Activated CD8-positive, alpha-beta T cell treated with anti-CD3 and anti-CD28 coated beads for 36 hours (primary cell): ENCODE measurements around the gene GRM1. TPM values are rescaled to one million over a fixed set of nuclear protein-coding genes. Genes with fewer than 3 reads are reported as not detected.

ENCODE experiments used
- ATAC-seq: fragments of 200-7000 bp; cut with Tn5 transposase; one replicate; pipeline ENCODE4 v1.10.0; 2021; ENCODE audit warnings: mild to moderate bottlenecking, moderate library complexity
- CTCF ChIA-PET: fragments of 350-600 bp; sonication (Branson Sonifier 250); formaldehyde crosslinking; loops from one replicate; lab custom pipeline; 2021; ENCODE audit warnings: antibody characterized with exemption; lab: Charles Lee
- POLR2A ChIA-PET: fragments of 350-600 bp; sonication (Branson Sonifier 250); formaldehyde crosslinking; loops from one replicate; lab custom pipeline; 2021; ENCODE audit warnings: antibody characterized with exemption; lab: Charles Lee
- DNase-seq: peaks from one replicate; pipeline ENCODE4 v3.0.0-alpha.2; 2020
- H3K27ac Mint-ChIP-seq: one replicate; pipeline ENCODE4 v1.8.0; 2021; ENCODE audit warnings: mild to moderate bottlenecking, mixed read lengths
- H3K27me3 Mint-ChIP-seq: one replicate; pipeline ENCODE4 v1.8.0; 2021; ENCODE audit warnings: mixed read lengths
- H3K36me3 Mint-ChIP-seq: one replicate; pipeline ENCODE4 v1.8.0; 2021; ENCODE audit warnings: low read depth, mixed read lengths
- H3K4me1 Mint-ChIP-seq: one replicate; pipeline ENCODE4 v1.8.0; 2021; ENCODE audit warnings: low read depth, mixed read lengths
- H3K4me3 Mint-ChIP-seq: one replicate; pipeline ENCODE4 v1.8.0; 2021; ENCODE audit warnings: mild to moderate bottlenecking, moderate library complexity, mixed read lengths
- H3K9me3 Mint-ChIP-seq: one replicate; pipeline ENCODE4 v1.8.0; 2021; ENCODE audit warnings: mixed read lengths
- CTCF ChIP-seq: fragments of 200-600 bp; IDR thresholded peaks from one replicate; pipeline ENCODE4 v1.8.0; 2022; ENCODE audit warnings: antibody characterized with exemption, mild to moderate bottlenecking
- intact Hi-C: fragments of 100-400 bp; cut with micrococcal nuclease; formaldehyde crosslinking; loops from one replicate; pipeline ENCODE4 v1.10.0; 2022
- total RNA-seq, 2 experiments: library from RNA; stranded (reverse); gene quantifications; one replicate each; pipeline ENCODE4 v1.2.3, GENCODE V29; 2021

GRM1 gene
- total RNA-seq, 2 experiments from 2014 or later = not detected

GRCh38 chr6:146190581-146190980 lies 161.7 kb downstream of the GRM1 start:
- H3K9me3 Mint-ChIP-seq = no peaks in the 10 kb centered on the region
- no peaks in the 10 kb centered on the region for H3K36me3 Mint-ChIP-seq
- H3K27me3 Mint-ChIP-seq = peaks cover 6% of the 10 kb centered on the region
- CTCF ChIA-PET = no interaction called here
- POLR2A ChIA-PET = no interaction called here
- no peaks in the 10 kb centered on the region for H3K4me1 Mint-ChIP-seq
- ATAC-seq (no peak), DNase-seq (no peak)
- intact Hi-C loops = no loop called here
- H3K27ac Mint-ChIP-seq = no peak overlapping the region
- H3K4me3 Mint-ChIP-seq = no peak overlapping the region
- no peak for TF ChIP-seq CTCF

GRCh38 chr6:146191166-146191565 lies 162.3 kb downstream of the GRM1 start:
- no peak overlapping the region for H3K4me3 Mint-ChIP-seq
- H3K27me3 Mint-ChIP-seq = peaks cover 6% of the 10 kb centered on the region
- no peak for DNase-seq
- no peaks in the 10 kb centered on the region for H3K9me3 Mint-ChIP-seq
- no peaks in the 10 kb centered on the region for H3K36me3 Mint-ChIP-seq
- no peak for ATAC-seq
- CTCF ChIA-PET = no interaction called here
- POLR2A ChIA-PET = no interaction called here
- H3K4me1 Mint-ChIP-seq = no peaks in the 10 kb centered on the region
- intact Hi-C loops = no loop called here
- H3K27ac Mint-ChIP-seq = no peak overlapping the region
- TF ChIP-seq CTCF = no peak

GRCh38 chr6:146191612-146192011 lies 162.8 kb downstream of the GRM1 start:
- no peak for TF ChIP-seq CTCF
- Mint-ChIP-seq H3K4me1 (no peaks in the 10 kb centered on the region), H3K27ac (no peak overlapping the region), H3K4me3 (no peak overlapping the region), H3K36me3 (no peaks in the 10 kb centered on the region), H3K9me3 (no peaks in the 10 kb centered on the region), H3K27me3 (peaks cover 6% of the 10 kb centered on the region)
- CTCF ChIA-PET = no interaction called here
- intact Hi-C loops = no loop called here
- POLR2A ChIA-PET = no interaction called here
- ATAC-seq (no peak), DNase-seq (no peak)

GRCh38 chr6:146194434-146194833 lies 165.6 kb downstream of the GRM1 start:
- H3K36me3 Mint-ChIP-seq = no peaks in the 10 kb centered on the region

GRCh38 chr6:146200176-146200575 lies 171.3 kb downstream of the GRM1 start:
- TF ChIP-seq CTCF = no peak
- ChIA-PET POLR2A (no interaction called here), CTCF (no interaction called here)
- intact Hi-C loops = no loop called here
- H3K4me3 Mint-ChIP-seq = no peak overlapping the region
- no peaks in the 10 kb centered on the region for H3K9me3 Mint-ChIP-seq
- no peaks in the 10 kb centered on the region for H3K4me1 Mint-ChIP-seq
- H3K36me3 Mint-ChIP-seq = no peaks in the 10 kb centered on the region
- ATAC-seq (no peak), DNase-seq (no peak)
- H3K27ac Mint-ChIP-seq = no peak overlapping the region
- H3K27me3 Mint-ChIP-seq = no peaks in the 10 kb centered on the region

More at GRCh38 chr6:146194434-146194833, 165.6 kb downstream of the GRM1 start:
- DNase-seq (no peak), ATAC-seq (no peak)
- no peaks in the 10 kb centered on the region for H3K4me1 Mint-ChIP-seq
- ChIA-PET POLR2A (no interaction called here), CTCF (no interaction called here)
- peaks cover 6% of the 10 kb centered on the region for H3K27me3 Mint-ChIP-seq
- H3K4me3 Mint-ChIP-seq = no peak overlapping the region
- intact Hi-C loops = no loop called here
- TF ChIP-seq CTCF = no peak
- H3K27ac Mint-ChIP-seq = no peak overlapping the region
- H3K9me3 Mint-ChIP-seq = no peaks in the 10 kb centered on the region
